Glomerular visceral epithelial cell (primary cell): ENCODE measurements around the gene ALCAM.

Experiments used
- DNase-seq: peaks from one replicate; pipeline ENCODE4 v3.0.0-alpha.2; 2016; ENCODE audit errors: extremely low spot score

The ALCAM gene

GRCh38 chr3:105429034-105429762, 62.5 kb downstream of the ALCAM start:
- DNase-seq = no peak

GRCh38 chr3:105430455-105430854, 63.7 kb downstream of the ALCAM start:
- no peak for DNase-seq

GRCh38 chr3:105431200-105431599, 64.5 kb downstream of the ALCAM start:
- no peak for DNase-seq

- DNase-seq = no peak
These were observed 68.6 kb downstream of the ALCAM start for GRCh38 chr3:105435277-105435676.

- no peak for DNase-seq
These were observed 70.0 kb downstream of the ALCAM start for GRCh38 chr3:105436687-105437086.

GRCh38 chr3:105440113-105440512, 73.4 kb downstream of the ALCAM start:
- DNase-seq = no peak

- no peak for DNase-seq
These were observed 78.0 kb downstream of the ALCAM start for GRCh38 chr3:105444725-105445124.

GRCh38 chr3:105448338-105448982, 81.8 kb downstream of the ALCAM start:
- no peak for DNase-seq

GRCh38 chr3:105449414-105449813, 82.7 kb downstream of the ALCAM start:
- DNase-seq = no peak

- DNase-seq = no peak
These were observed 89.3 kb downstream of the ALCAM start for GRCh38 chr3:105456017-105456416.

- no peak for DNase-seq
These were observed 92.0 kb downstream of the ALCAM start for GRCh38 chr3:105458518-105459215.

GRCh38 chr3:105459566-105460290, 93.0 kb downstream of the ALCAM start:
- DNase-seq = no peak

- no peak for DNase-seq
These were observed 96.9 kb downstream of the ALCAM start for GRCh38 chr3:105463620-105464019.

- DNase-seq = no peak
These were observed 98.6 kb downstream of the ALCAM start for GRCh38 chr3:105465251-105465853.

GRCh38 chr3:105466072-105466471, 99.4 kb downstream of the ALCAM start:
- no peak for DNase-seq

GRCh38 chr3:105466495-105467404, 100.0 kb downstream of the ALCAM start:
- DNase-seq = no peak

GRCh38 chr3:105470851-105471250, 104.1 kb downstream of the ALCAM start:
- no peak for DNase-seq

- peak; percentile 83 for DNase-seq
These were observed 107.0 kb downstream of the ALCAM start for GRCh38 chr3:105473521-105474223.

- no peak for DNase-seq
These were observed 114.1 kb downstream of the ALCAM start for GRCh38 chr3:105480768-105481167.

- DNase-seq = no peak
These were observed 116.8 kb downstream of the ALCAM start for GRCh38 chr3:105483476-105483875.
